Endodermal cell (in vitro differentiated cells): ENCODE results near the gene JARID2. TPM values are rescaled to one million over a fixed set of nuclear protein-coding genes. Genes with fewer than 3 reads are reported as not detected.

Source experiments
- DNase-seq: peaks from one replicate; pipeline ENCODE4 v3.0.0-alpha.2; 2017
- H3K27ac ChIP-seq: 2 replicates; pipeline ENCODE4 v1.5.1; 2013; ENCODE audit warnings: mild to moderate bottlenecking, low read depth, low read length, moderate library complexity
- H3K27me3 ChIP-seq: 2 replicates; pipeline ENCODE4 v1.6.1; 2013; ENCODE audit warnings: mild to moderate bottlenecking, low read length, moderate library complexity; ENCODE audit not compliant: insufficient read depth, control insufficient read depth, poor library complexity, severe bottlenecking
- H3K36me3 ChIP-seq: 2 replicates; pipeline ENCODE4 v1.7.0; 2013; ENCODE audit warnings: mild to moderate bottlenecking, low read length, moderate library complexity; ENCODE audit not compliant: control insufficient read depth, insufficient read depth
- H3K4me1 ChIP-seq: one replicate; pipeline ENCODE4 v1.7.0; 2013; ENCODE audit warnings: low read length; ENCODE audit not compliant: control insufficient read depth, insufficient read depth
- H3K4me3 ChIP-seq: 2 replicates; pipeline ENCODE4 v1.5.1; 2013; ENCODE audit warnings: mild to moderate bottlenecking, low read length, moderate library complexity
- H3K9ac ChIP-seq: 2 replicates; pipeline ENCODE4 v1.6.1; 2013; ENCODE audit warnings: mild to moderate bottlenecking, low read length, moderate library complexity; ENCODE audit not compliant: poor library complexity, severe bottlenecking; ENCODE audit errors: extremely low read depth
- H3K9me3 ChIP-seq: 2 replicates; pipeline ENCODE4 v1.6.1; 2013; ENCODE audit warnings: mild to moderate bottlenecking, low read length, moderate library complexity; ENCODE audit not compliant: control insufficient read depth
- H3K27ac Mint-ChIP-seq: 2 replicates; pipeline ENCODE4 v1.8.0; 2020; ENCODE audit warnings: mixed read lengths
- H3K27me3 Mint-ChIP-seq: 2 replicates; pipeline ENCODE4 v1.8.0; 2021; ENCODE audit warnings: mild to moderate bottlenecking, mixed read lengths; ENCODE audit not compliant: insufficient read depth
- H3K36me3 Mint-ChIP-seq: 2 replicates; pipeline ENCODE4 v1.8.0; 2020; ENCODE audit warnings: low read depth, mixed read lengths
- H3K4me1 Mint-ChIP-seq: 2 replicates; pipeline ENCODE4 v1.8.0; 2020; ENCODE audit warnings: mixed read lengths
- H3K4me3 Mint-ChIP-seq: 2 replicates; pipeline ENCODE4 v1.8.0; 2020; ENCODE audit warnings: mild to moderate bottlenecking, moderate library complexity, mixed read lengths
- H3K9me3 Mint-ChIP-seq: 2 replicates; pipeline ENCODE4 v1.8.0; 2020; ENCODE audit warnings: mild to moderate bottlenecking, mixed read lengths
- WGBS, 2 experiments: methylation state at CpG; one replicate each; pipeline versions ENCODE4 v1.1.5 to v1.1.7; 2013; ENCODE audit warnings: missing lambda C conversion rate in 2 of 2, mixed read lengths in 1 of 2; ENCODE audit not compliant: insufficient coverage in 1 of 2, insufficient read length in 1 of 2; 5-methylcytosine and 5-hydroxymethylcytosine counted together
- total RNA-seq, 2 donors: library from RNA; stranded (reverse); fragmentation: NEBNext Ultra II Directional in 1 of 2; extraction: Animal tissue kit (Norgen Biotek cat#: 25700) in 1 of 2; gene quantifications; 2 replicates in 1 of 2; 3 replicates in 1 of 2; pipeline ENCODE4 v1.2.1, GENCODE V29; 2021
- TF ChIP-seq, protein P1 (sequence below): fragments of 200-600 bp; sonication (generic); conservative IDR thresholded peaks from 2 replicates; pipeline ENCODE4 v1.5.0; 2021; ENCODE audit warnings: antibody characterized with exemption, mild to moderate bottlenecking

JARID2 gene
- total RNA-seq, 2 donors from 2014 or later, result 42.5 to 77.0 TPM

DNA sequence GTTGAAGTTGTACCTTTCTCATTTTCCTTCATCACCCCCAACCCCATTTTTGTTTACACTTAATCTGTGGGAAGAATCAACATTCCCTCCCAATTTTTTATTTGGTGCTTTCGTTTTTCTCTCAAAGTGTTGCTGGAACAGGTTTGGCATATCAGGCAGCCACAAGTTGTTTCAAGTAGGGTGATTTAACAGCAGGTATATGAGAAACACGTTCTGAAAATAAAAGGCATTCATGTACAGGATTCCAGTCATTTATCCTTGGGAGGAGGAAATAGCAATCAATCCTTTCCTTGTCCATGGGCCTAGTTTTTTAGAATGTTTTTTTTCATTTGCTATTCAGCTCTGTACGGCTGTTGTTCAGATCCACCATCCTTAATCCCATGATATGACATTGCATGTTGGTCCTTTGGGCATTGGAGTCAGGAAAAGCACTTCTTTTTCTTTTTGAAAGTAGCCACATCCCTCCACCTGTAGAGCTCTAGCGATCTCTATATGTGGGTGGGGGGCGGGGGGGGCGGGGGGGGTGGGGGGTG lies 120.2 kb downstream of the JARID2 start:
- H3K27me3 Mint-ChIP-seq, result no peaks in the 10 kb centered on the region
- no peak for DNase-seq
- Histone ChIP-seq H3K27me3 (no peaks in the 10 kb centered on the region), H3K9me3 (no peaks in the 10 kb centered on the region), H3K9ac (no peak overlapping the region), H3K36me3 (no peaks in the 10 kb centered on the region), H3K4me1 (peaks cover 8% of the 10 kb centered on the region), H3K4me3 (no peak overlapping the region), H3K27ac (peak overlapping the region; percentile 70)
- peaks cover 30% of the 10 kb centered on the region for H3K4me1 Mint-ChIP-seq
- H3K4me3 Mint-ChIP-seq, result no peak overlapping the region
- H3K9me3 Mint-ChIP-seq, result no peaks in the 10 kb centered on the region
- H3K36me3 Mint-ChIP-seq, result no peaks in the 10 kb centered on the region
- WGBS, 2 experiments, result 51 to 73% methylated on average over 2 to 3 of the region's 6 CpGs
- TF ChIP-seq, protein P1, sequence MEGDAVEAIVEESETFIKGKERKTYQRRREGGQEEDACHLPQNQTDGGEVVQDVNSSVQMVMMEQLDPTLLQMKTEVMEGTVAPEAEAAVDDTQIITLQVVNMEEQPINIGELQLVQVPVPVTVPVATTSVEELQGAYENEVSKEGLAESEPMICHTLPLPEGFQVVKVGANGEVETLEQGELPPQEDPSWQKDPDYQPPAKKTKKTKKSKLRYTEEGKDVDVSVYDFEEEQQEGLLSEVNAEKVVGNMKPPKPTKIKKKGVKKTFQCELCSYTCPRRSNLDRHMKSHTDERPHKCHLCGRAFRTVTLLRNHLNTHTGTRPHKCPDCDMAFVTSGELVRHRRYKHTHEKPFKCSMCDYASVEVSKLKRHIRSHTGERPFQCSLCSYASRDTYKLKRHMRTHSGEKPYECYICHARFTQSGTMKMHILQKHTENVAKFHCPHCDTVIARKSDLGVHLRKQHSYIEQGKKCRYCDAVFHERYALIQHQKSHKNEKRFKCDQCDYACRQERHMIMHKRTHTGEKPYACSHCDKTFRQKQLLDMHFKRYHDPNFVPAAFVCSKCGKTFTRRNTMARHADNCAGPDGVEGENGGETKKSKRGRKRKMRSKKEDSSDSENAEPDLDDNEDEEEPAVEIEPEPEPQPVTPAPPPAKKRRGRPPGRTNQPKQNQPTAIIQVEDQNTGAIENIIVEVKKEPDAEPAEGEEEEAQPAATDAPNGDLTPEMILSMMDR, result no peak
- peak overlapping the region; percentile 31 for H3K27ac Mint-ChIP-seq

DNA sequence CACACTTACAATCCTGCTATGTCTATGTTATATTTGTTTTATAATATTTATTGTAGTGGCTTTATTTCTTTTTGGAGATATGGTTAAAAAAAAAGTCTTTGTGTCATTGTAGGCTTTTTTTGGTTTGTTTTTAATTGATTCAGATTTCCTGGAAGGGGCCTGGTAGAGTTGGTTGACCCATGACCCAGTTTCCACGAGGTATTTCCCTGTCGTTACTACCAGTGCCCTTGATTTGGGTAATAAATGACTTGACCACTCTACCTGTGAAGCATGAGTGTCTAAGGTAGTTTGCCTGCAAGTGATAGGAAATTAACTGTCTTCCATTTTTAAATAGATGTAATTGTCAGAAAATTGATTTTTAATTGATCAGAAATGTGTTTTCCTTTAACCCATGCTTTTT lies 121.0 kb downstream of the JARID2 start:
- no peak for DNase-seq
- Histone ChIP-seq H3K27me3 (no peaks in the 10 kb centered on the region), H3K36me3 (no peaks in the 10 kb centered on the region), H3K27ac (no peak overlapping the region), H3K9me3 (no peaks in the 10 kb centered on the region), H3K4me3 (no peak overlapping the region), H3K9ac (no peak overlapping the region), H3K4me1 (peaks cover 8% of the 10 kb centered on the region)
- no peak overlapping the region for H3K27ac Mint-ChIP-seq
- peaks cover 38% of the 10 kb centered on the region for H3K4me1 Mint-ChIP-seq
- 83 to 92% methylated on average over 2 of the region's 2 CpGs for WGBS, 2 experiments
- no peaks in the 10 kb centered on the region for H3K27me3 Mint-ChIP-seq
- H3K9me3 Mint-ChIP-seq, result no peaks in the 10 kb centered on the region
- no peak overlapping the region for H3K4me3 Mint-ChIP-seq
- H3K36me3 Mint-ChIP-seq, result no peaks in the 10 kb centered on the region
- TF ChIP-seq, protein P1, result no peak

DNA sequence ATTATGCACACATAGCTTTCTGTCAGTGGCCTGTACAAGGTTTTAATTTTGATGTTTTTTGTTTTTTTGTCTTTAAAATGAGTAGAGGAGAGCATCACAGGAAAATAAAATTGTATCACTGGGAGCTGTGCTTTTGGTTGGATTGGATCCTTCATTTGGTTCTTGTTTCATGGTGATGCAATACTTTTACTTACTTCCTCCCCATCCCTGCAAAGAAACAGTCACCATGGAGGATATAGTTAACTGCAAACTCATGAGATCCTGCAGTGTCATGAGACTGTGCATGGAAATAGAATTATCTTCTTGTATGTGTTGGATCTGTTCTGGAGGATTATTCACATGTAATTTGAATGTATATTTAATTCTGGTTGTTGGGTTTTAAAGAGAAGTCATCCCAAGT lies 122.3 kb downstream of the JARID2 start:
- Mint-ChIP-seq H3K4me1 (peaks cover 40% of the 10 kb centered on the region), H3K4me3 (no peak overlapping the region), H3K36me3 (no peaks in the 10 kb centered on the region), H3K27ac (no peak overlapping the region), H3K9me3 (no peaks in the 10 kb centered on the region), H3K27me3 (no peaks in the 10 kb centered on the region)
- no peaks in the 10 kb centered on the region for H3K36me3 ChIP-seq
- H3K4me1 ChIP-seq, result peaks cover 2% of the 10 kb centered on the region
- no peak overlapping the region for H3K9ac ChIP-seq
- H3K27me3 ChIP-seq, result no peaks in the 10 kb centered on the region
- DNase-seq, result no peak
- TF ChIP-seq, protein P1, result no peak
- H3K9me3 ChIP-seq, result no peaks in the 10 kb centered on the region
- no peak overlapping the region for H3K27ac ChIP-seq
- no peak overlapping the region for H3K4me3 ChIP-seq
